GM23338 (cell line): ENCODE results near the gene MPPED2. TPM values are rescaled to one million over a fixed set of nuclear protein-coding genes. Genes with fewer than 3 reads are reported as not detected.

Source experiments
- ATAC-seq: fragments of 200-7000 bp; cut with Tn5 transposase; 3 replicates; pipeline ENCODE4 v1.9.1; 2020
- DNase-seq: peaks from one replicate; pipeline ENCODE4 v3.0.0-alpha.2; 2015; ENCODE audit warnings: low spot score
- H2AFZ ChIP-seq: fragments of 200-600 bp; sonication (generic); 2 replicates; pipeline ENCODE4 v1.8.0; 2016; ENCODE audit warnings: antibody characterized with exemption, mild to moderate bottlenecking, moderate library complexity
- H3F3A ChIP-seq: fragments of 200-600 bp; sonication (generic); replicated peaks from 2 replicates; pipeline ENCODE4 v1.8.0; 2017; ENCODE audit warnings: antibody characterized with exemption, mixed run types, low read depth
- H3K27ac ChIP-seq: fragments of 200-600 bp; sonication (generic); 2 replicates; pipeline ENCODE4 v1.6.1; 2016; ENCODE audit warnings: low read depth
- H3K27me3 ChIP-seq: fragments of 200-600 bp; sonication (generic); 2 replicates; pipeline ENCODE4 v1.8.0; 2016; ENCODE audit warnings: mild to moderate bottlenecking, mixed run types, moderate library complexity; ENCODE audit not compliant: insufficient read depth
- H3K36me3 ChIP-seq: fragments of 200-600 bp; sonication (generic); 2 replicates; pipeline ENCODE4 v1.8.0; 2016; ENCODE audit warnings: mild to moderate bottlenecking; ENCODE audit not compliant: insufficient read depth
- H3K4me1 ChIP-seq: fragments of 200-600 bp; sonication (generic); 2 replicates; pipeline ENCODE4 v1.8.0; 2016; ENCODE audit warnings: mild to moderate bottlenecking, moderate library complexity; ENCODE audit not compliant: insufficient read depth
- H3K4me2 ChIP-seq: fragments of 200-600 bp; sonication (generic); 2 replicates; pipeline ENCODE4 v1.7.1; 2017; ENCODE audit warnings: mixed run types
- H3K4me3 ChIP-seq: fragments of 200-600 bp; sonication (generic); 2 replicates; pipeline ENCODE4 v1.6.1; 2016; ENCODE audit warnings: mixed run types
- H3K79me2 ChIP-seq: fragments of 200-600 bp; sonication (generic); replicated peaks from 2 replicates; pipeline ENCODE4 v1.8.0; 2017; ENCODE audit warnings: mild to moderate bottlenecking; ENCODE audit not compliant: insufficient read depth
- H3K9me2 ChIP-seq: fragments of 200-600 bp; sonication (generic); 2 replicates; pipeline ENCODE4 v1.8.0; 2017; ENCODE audit not compliant: insufficient read depth
- H4K20me1 ChIP-seq: fragments of 200-600 bp; sonication (generic); replicated peaks from 2 replicates; pipeline ENCODE4 v1.8.0; 2017; ENCODE audit warnings: mild to moderate bottlenecking; ENCODE audit not compliant: insufficient read depth
- H3K27ac Mint-ChIP-seq: 2 replicates; pipeline ENCODE4 v1.8.0; 2020; ENCODE audit warnings: inconsistent platforms, mild to moderate bottlenecking, moderate library complexity, mixed read lengths
- H3K27me3 Mint-ChIP-seq: 3 replicates; pipeline ENCODE4 v1.8.0; 2022; ENCODE audit warnings: low read depth, mild to moderate bottlenecking, moderate library complexity, mixed read lengths, inconsistent platforms; ENCODE audit not compliant: insufficient read depth, poor library complexity
- H3K36me3 Mint-ChIP-seq: 3 replicates; pipeline ENCODE4 v1.8.0; 2021; ENCODE audit warnings: low read depth, mild to moderate bottlenecking, inconsistent platforms, moderate library complexity, mixed read lengths
- H3K4me1 Mint-ChIP-seq: 3 replicates; pipeline ENCODE4 v1.8.0; 2020; ENCODE audit warnings: mild to moderate bottlenecking, inconsistent platforms, mixed read lengths
- H3K4me3 Mint-ChIP-seq: 3 replicates; pipeline ENCODE4 v1.8.0; 2021; ENCODE audit warnings: moderate library complexity, mild to moderate bottlenecking, inconsistent platforms, mixed read lengths
- H3K9me3 Mint-ChIP-seq: 3 replicates; pipeline ENCODE4 v1.8.0; 2020; ENCODE audit warnings: moderate library complexity, mild to moderate bottlenecking, inconsistent platforms, mixed read lengths
- ETS1 ChIP-seq: IDR thresholded peaks from 2 replicates; pipeline ENCODE4 v1.6.1; 2016; ENCODE audit warnings: antibody characterized with exemption
- EZH2 ChIP-seq: fragments of 200-600 bp; sonication (generic); IDR thresholded peaks from one replicate; pipeline ENCODE4 v1.8.0; 2017; ENCODE audit warnings: antibody characterized with exemption, mild to moderate bottlenecking, low read depth; ENCODE audit not compliant: unreplicated experiment
- NANOG ChIP-seq: IDR thresholded peaks from 2 replicates; pipeline ENCODE4 v1.6.1; 2016; ENCODE audit warnings: antibody characterized with exemption, borderline replicate concordance
- STAT1 ChIP-seq: IDR thresholded peaks from one replicate; pipeline ENCODE4 v1.6.1; 2016; ENCODE audit warnings: antibody characterized with exemption; ENCODE audit not compliant: unreplicated experiment
- ZNF114 ChIP-seq: fragments of 250-450 bp; sonication (Bioruptor Pico); IDR thresholded peaks from 2 replicates; pipeline ENCODE4 v1.5.0; 2020; ENCODE audit warnings: mild to moderate bottlenecking, moderate library complexity
- ZNF462 ChIP-seq: fragments of 250-450 bp; sonication (Bioruptor Pico); IDR thresholded peaks from 2 replicates; pipeline ENCODE4 v1.5.0; 2020; ENCODE audit warnings: mild to moderate bottlenecking, moderate library complexity
- polyA plus RNA-seq: library from polyadenylated mRNA; unstranded; fragments of >200 nt; fragmentation: Nextera tagmentation; extraction: Ambion mirVana; gene quantifications from 2 replicates; pipeline ENCODE4 v1.2.1, GENCODE V29; 2016
- total RNA-seq: library from RNA; depleted of rRNA; stranded (reverse); fragments of >200 nt; shearing (Covaris generic); gene quantifications from 2 replicates; pipeline ENCODE4 v1.2.3, GENCODE V29; 2014

MPPED2 gene
- total and polyA plus RNA-seq, 2 experiments from 2014 or later, result 4.4 to 6.8 TPM

DNA sequence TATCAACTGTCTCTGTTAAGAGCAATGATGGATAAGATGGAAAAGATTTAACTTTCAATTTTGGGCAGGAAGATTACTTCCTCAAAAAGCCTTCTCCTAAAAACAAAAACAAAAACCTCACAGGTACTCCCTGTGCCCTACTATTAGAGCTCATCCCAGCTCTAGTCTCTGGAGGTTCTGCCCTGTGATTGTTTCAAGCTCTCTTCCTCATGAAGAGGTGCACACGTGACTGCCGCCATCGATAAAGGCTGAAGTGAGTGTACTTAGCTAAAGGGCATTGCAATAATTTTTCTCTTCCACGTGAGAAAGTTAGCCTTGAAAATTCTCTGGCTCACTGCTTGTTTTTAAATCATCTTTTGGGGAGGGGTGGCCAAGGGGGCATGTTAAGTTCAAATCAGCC lies 36.6 kb downstream of the MPPED2 start:
- 0 out of 2 replicates have a peak, but pooled peaks cover 7% of the 10 kb centered on the region for H3K79me2 ChIP-seq
- Mint-ChIP-seq H3K4me1 (peaks cover 84% of the 10 kb centered on the region), H3K36me3 (no peaks in the 10 kb centered on the region), H3K27me3 (peaks cover 12% of the 10 kb centered on the region), H3K9me3 (no peaks in the 10 kb centered on the region), H3K27ac (no peak overlapping the region), H3K4me3 (no peak overlapping the region)
- H3K4me2 ChIP-seq, result peak overlapping the region; percentile 48
- peaks cover 86% of the 10 kb centered on the region for H3K4me1 ChIP-seq
- ATAC-seq (no peak), DNase-seq (no peak)
- H3K36me3 ChIP-seq, result no peaks in the 10 kb centered on the region
- H2AFZ ChIP-seq, result no peak overlapping the region
- TF ChIP-seq ZNF462 (CRISPR knock-in tag) (no peak), ETS1 (no peak), NANOG (no peak), STAT1 (no peak), ZNF114 (no peak)
- H3K9me2 ChIP-seq, result no peaks in the 10 kb centered on the region
- no peak overlapping the region for H3K27ac ChIP-seq
- H3K4me3 ChIP-seq, result no peak overlapping the region
- H3F3A ChIP-seq, result no peaks in the 10 kb centered on the region
- H4K20me1 ChIP-seq, result no peaks in the 10 kb centered on the region
- peaks cover 6% of the 10 kb centered on the region; the same call in 1 of the 2 replicates for H3K27me3 ChIP-seq

- Mint-ChIP-seq H3K36me3 (no peaks in the 10 kb centered on the region), H3K27ac (no peak overlapping the region), H3K4me1 (peaks cover 70% of the 10 kb centered on the region), H3K27me3 (peaks cover 12% of the 10 kb centered on the region), H3K4me3 (peak overlapping the region; percentile 31; the same call in 1 of the 3 replicates), H3K9me3 (no peaks in the 10 kb centered on the region)
- 0 out of 2 replicates have a peak overlapping the region, but pooled peaks have one; percentile 3 for H3K27ac ChIP-seq
- no peaks in the 10 kb centered on the region for H3K36me3 ChIP-seq
- H3K4me3 ChIP-seq, result 0 out of 2 replicates have a peak overlapping the region, but pooled peaks have one; percentile 3
- ATAC-seq (peak; percentile 66), DNase-seq (peak; percentile 79)
- H3K4me2 ChIP-seq, result peak overlapping the region; percentile 25
- H3K4me1 ChIP-seq, result peaks cover 65% of the 10 kb centered on the region
- peaks cover 6% of the 10 kb centered on the region; the same call in 1 of the 2 replicates for H3K27me3 ChIP-seq
- H4K20me1 ChIP-seq, result no peaks in the 10 kb centered on the region
- H2AFZ ChIP-seq, result no peak overlapping the region
- H3K79me2 ChIP-seq, result 0 out of 2 replicates have a peak, but pooled peaks cover 2% of the 10 kb centered on the region
- no peaks in the 10 kb centered on the region for H3K9me2 ChIP-seq
- H3F3A ChIP-seq, result no peaks in the 10 kb centered on the region
- TF ChIP-seq EZH2, result no peak
Measured at GRCh38 chr11:30546334-30546733, 39.8 kb downstream of the MPPED2 start.
